ENCODE data around the gene NPRL2. TPM values are rescaled to one million over a fixed set of nuclear protein-coding genes. Genes with fewer than 3 reads are reported as not detected.

NPRL2 gene
- total and polyA plus RNA-seq, 2 donors (not counting 3 experiments of a cell fraction or from before 2014, with no cell fraction given), result 13.4 to 30.6 TPM

DNA sequence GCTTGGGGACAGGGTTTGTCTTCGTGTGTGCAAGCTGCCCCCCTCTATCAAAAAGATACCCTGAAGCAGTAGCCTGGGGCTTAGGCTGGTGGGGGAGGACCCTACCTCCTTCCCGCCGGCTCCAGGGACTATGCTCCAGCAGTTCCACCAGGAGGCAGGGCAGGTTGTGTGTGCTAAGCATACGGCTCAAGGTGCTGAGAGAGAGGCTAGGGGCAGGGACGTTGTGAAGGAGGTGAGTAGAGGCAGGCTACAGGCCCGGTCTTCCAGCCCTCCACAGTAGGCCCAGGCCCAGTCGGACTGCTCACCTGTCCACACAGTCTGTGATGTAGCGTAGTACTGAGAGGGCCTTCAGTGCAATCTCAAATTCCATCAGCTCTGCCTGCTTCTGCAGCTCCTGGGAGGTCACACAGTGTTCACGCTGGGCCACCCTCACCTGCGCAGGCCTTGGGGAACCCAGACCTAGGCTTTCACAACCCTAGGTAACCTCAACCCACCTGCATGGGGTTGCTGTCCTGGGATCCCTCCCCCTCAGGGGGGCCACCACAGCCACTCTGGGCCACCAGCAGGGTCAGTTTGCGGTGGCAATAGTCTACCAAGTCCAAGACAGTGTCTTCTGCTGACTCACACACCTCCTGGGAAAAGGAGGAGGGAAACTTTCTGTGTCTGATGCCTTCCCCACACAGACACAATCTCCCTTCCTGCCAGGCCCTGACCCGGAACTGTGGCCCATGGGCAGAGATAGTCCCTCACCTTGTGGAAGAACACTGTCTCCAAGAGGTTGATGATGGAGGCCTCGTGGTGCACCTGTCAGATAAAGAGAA lies 7.6 kb downstream of the NPRL2 start:
- CTCF ChIA-PET, result interaction anchor here (1.0 to 1.1 kb wide), 2 partner anchors 199 kb away, joined by 4 to 5 read pairs; no protein-coding TSS in a partner anchor
- DNase-seq (ENCODE audit: low read depth, low spot score), result no peak
- Histone ChIP-seq H3K4me2 (ENCODE audit: insufficient read depth, low read length) (no peak overlapping the region), H3K27me3 (ENCODE audit: control insufficient read depth in 2 of 2, insufficient read depth in 2 of 2, low read length in 2 of 2) (no peaks in the 10 kb centered on the region), H3K9me3 (replicated peaks; ENCODE audit: control insufficient read depth, insufficient read depth, low read length) (no peaks in the 10 kb centered on the region), H2AFZ (ENCODE audit: low read depth, low read length) (no peak overlapping the region), H4K20me1 (replicated peaks; ENCODE audit: control insufficient read depth, extremely low read depth, insufficient read depth, low read length) (no peaks in the 10 kb centered on the region), H3K4me3 (replicated peaks in 1 of 3; ENCODE audit: insufficient read depth in 1 of 3, low read depth in 1 of 3, low read length in 3 of 3) (no peak overlapping the region), H3K9ac (replicated peaks; ENCODE audit: extremely low read depth, insufficient read depth, low read length) (no peak overlapping the region), H3K4me1 (ENCODE audit: control insufficient read depth, extremely low read depth, insufficient read depth, low read length) (peaks cover 14% of the 10 kb centered on the region), H3K9me1 (replicated peaks; ENCODE audit: control insufficient read depth, extremely low read depth, insufficient read depth, low read length) (no peaks in the 10 kb centered on the region), H3K27ac (ENCODE audit: insufficient read depth, low read depth, low read length) (no peak overlapping the region), H3K36me3 (ENCODE audit: control insufficient read depth in 2 of 2, extremely low read depth in 1 of 2, insufficient read depth in 2 of 2, low read length in 2 of 2) (no peaks in the 10 kb centered on the region), H3K79me2 (ENCODE audit: control insufficient read depth, insufficient read depth, low read length) (no peaks in the 10 kb centered on the region)
- BruUV-seq (replicated peaks), result no TSS peak
- POLR2A ChIA-PET, result no interaction called here
- no peak for FAIRE-seq
- intact Hi-C loops (cut with micrococcal nuclease), result no loop called here
- dilution Hi-C loops (cut with MboI; ENCODE audit: extremely low pct_ligation_motif_present, low sequenced_read_pairs), result no loop called here
- no peak for TF ChIP-seq JUN (IDR thresholded peaks at IDR 0.05; ENCODE audit: borderline replicate concordance, insufficient read depth, insufficient read length, low read depth)
- TF ChIP-seq MYC (IDR thresholded peaks at IDR 0.05; ENCODE audit: low read depth, low read length), result no peak
- TF ChIP-seq GATA2 (IDR thresholded peaks at IDR 0.05; ENCODE audit: insufficient read depth, insufficient read length, low read depth, low read length), result no peak
- TF ChIP-seq POLR2AphosphoS5 (IDR thresholded peaks at IDR 0.05; ENCODE audit: insufficient read depth, low read depth, low read length), result no peak
- no peak for TF ChIP-seq POLR2A (IDR thresholded peaks at IDR 0.05; ENCODE audit: low read depth, low read length)
- no peak for TF ChIP-seq EZH2 (IDR thresholded peaks at IDR 0.05; ENCODE audit: borderline replicate concordance, low read depth, low read length, severe bottlenecking)
- TF ChIP-seq MAX (IDR thresholded peaks at IDR 0.05; ENCODE audit: insufficient read depth, insufficient read length), result no peak
- TF ChIP-seq FOS (IDR thresholded peaks at IDR 0.05; ENCODE audit: borderline replicate concordance, insufficient read depth, low read length), result no peak
- TF ChIP-seq CTCF (IDR thresholded peaks at IDR 0.05; ENCODE audit: extremely low read depth in 1 of 2, insufficient read depth in 1 of 2, low read depth in 1 of 2, low read length in 2 of 2), result no peak
